Testis (tissue), 2 donors: ENCODE results near the gene SLC6A19.

Experiments used
- CTCF ChIP-seq, 3 experiments: fragments of 450-650 bp in 2 of 3; fragments of 200-600 bp in 1 of 3; sonication (generic) in 1 of 3; IDR thresholded peaks; one replicate each; pipeline ENCODE4 v1.5.1; 2016 to 2019; ENCODE audit warnings: antibody characterized with exemption in 3 of 3, mild to moderate bottlenecking in 2 of 3, moderate library complexity in 1 of 3
- POLR2A ChIP-seq: fragments of 450-650 bp; IDR thresholded peaks from one replicate; pipeline ENCODE4 v1.6.1; 2017; ENCODE audit warnings: antibody characterized with exemption, mild to moderate bottlenecking, moderate library complexity

- TF ChIP-seq CTCF (IDR thresholded peaks at IDR 0.05) (no peak), POLR2A (no peak)
These were observed 5.5 kb upstream of the SLC6A19 start for GRCh38 chr5:1195916-1196315.
